GM12878 (cell line): ENCODE results near the gene XCR1. TPM values are rescaled to one million over a fixed set of nuclear protein-coding genes. Genes with fewer than 3 reads are reported as not detected.

Source experiments
- ATAC-seq: fragments of 200-7000 bp; cut with Tn5 transposase; 3 replicates; pipeline ENCODE4 v1.9.1; 2020; ENCODE audit warnings: mild to moderate bottlenecking, moderate library complexity
- BruUV-seq: library from RNA; stranded (reverse); fragments of 400-500 nt; replicated peaks from 2 replicates; lab custom pipeline; 2021; lab: Mats Ljungman, UMichigan
- CTCF ChIA-PET: fragments of 300-600 bp; sonication (Branson Sonifier 250); formaldehyde crosslinking; extraction: SDS; loops from one replicate; lab custom pipeline; 2021; ENCODE audit warnings: inconsistent platforms; lab: Yijun Ruan, JAX
- POLR2A ChIA-PET: fragments of 350-600 bp; formaldehyde crosslinking; extraction: SDS; loops from one replicate; lab custom pipeline; 2021; ENCODE audit warnings: inconsistent platforms; lab: Charles Lee
- RAD21 ChIA-PET: fragments of 300-600 bp; sonication (Branson Sonifier 250); formaldehyde crosslinking; loops from one replicate; lab custom pipeline; 2023; ENCODE audit warnings: antibody characterized with exemption; ENCODE audit not compliant: unreplicated experiment; lab: Charles Lee
- SMC1A ChIA-PET: fragments of 300-600 bp; sonication (Branson Sonifier 250); formaldehyde crosslinking; loops from one replicate; lab custom pipeline; 2023; ENCODE audit not compliant: unreplicated experiment, uncharacterized antibody; lab: Charles Lee
- DNase-seq: peaks from one replicate; pipeline ENCODE4 v3.0.0-alpha.2; 2011; ENCODE audit warnings: low read depth, low spot score
- FAIRE-seq: peaks from 3 replicates; lab custom pipeline; 2011; peaks lifted over from hg19 to GRCh38; lab: Jason Lieb, UNC
- H2AFZ ChIP-seq: 2 replicates; pipeline ENCODE4 v1.6.0; 2011; ENCODE audit warnings: low read depth, low read length, control low read depth; ENCODE audit not compliant: control insufficient read depth
- H3K27ac ChIP-seq: 2 replicates; pipeline ENCODE4 v1.5.1; 2011; ENCODE audit warnings: control low read depth; ENCODE audit not compliant: control insufficient read depth, insufficient read depth
- H3K27me3 ChIP-seq, 2 experiments: replicated peaks in 1 of 2; 2 replicates each; pipeline versions ENCODE4 v1.6.0 to v1.6.1; 2011; ENCODE audit warnings: low read length in 1 of 2; ENCODE audit not compliant: control insufficient read depth in 2 of 2, insufficient read depth in 2 of 2
- H3K36me3 ChIP-seq, 2 experiments: 2 replicates each; pipeline ENCODE4 v1.5.1; 2011; ENCODE audit warnings: low read length in 1 of 2; ENCODE audit not compliant: control insufficient read depth in 2 of 2, insufficient read depth in 2 of 2
- H3K4me1 ChIP-seq: 2 replicates; pipeline ENCODE4 v1.6.1; 2011; ENCODE audit warnings: mild to moderate bottlenecking, low read length, moderate library complexity, mixed read lengths; ENCODE audit not compliant: control insufficient read depth, insufficient read depth
- H3K4me2 ChIP-seq: 2 replicates; pipeline ENCODE4 v1.6.0; 2011; ENCODE audit warnings: control low read depth; ENCODE audit not compliant: control insufficient read depth, insufficient read depth
- H3K4me3 ChIP-seq: fragments of 200-600 bp; sonication (generic); 2 replicates; pipeline ENCODE4 v1.5.1; 2016
- H3K79me2 ChIP-seq: 2 replicates; pipeline ENCODE4 v1.6.0; 2011; ENCODE audit warnings: low read length; ENCODE audit not compliant: control insufficient read depth, insufficient read depth
- H3K9ac ChIP-seq: 2 replicates; pipeline ENCODE4 v1.8.0; 2011; ENCODE audit warnings: low read length, control low read depth, mixed read lengths; ENCODE audit not compliant: control insufficient read depth, insufficient read depth
- H3K9me3 ChIP-seq: replicated peaks from 3 replicates; pipeline ENCODE4 v1.5.1; 2011; ENCODE audit warnings: mild to moderate bottlenecking, low read length; ENCODE audit not compliant: control insufficient read depth, insufficient read depth
- H4K20me1 ChIP-seq: 2 replicates; pipeline ENCODE4 v1.6.0; 2011; ENCODE audit not compliant: control insufficient read depth, insufficient read depth
- ETV6 ChIP-seq, 2 experiments: fragments of 450-650 bp in 1 of 2; IDR thresholded peaks in 1 of 2; conservative IDR thresholded peaks in 1 of 2; 2 replicates each; pipeline ENCODE4 v1.6.1; 2014; ENCODE audit warnings: antibody characterized with exemption in 1 of 2, borderline replicate concordance in 1 of 2, low read depth in 1 of 2, mild to moderate bottlenecking in 1 of 2, moderate library complexity in 1 of 2
- RAD51 ChIP-seq: fragments of 450-650 bp; IDR thresholded peaks from 2 replicates; pipeline ENCODE4 v1.6.1; 2016; ENCODE audit warnings: moderate library complexity, mild to moderate bottlenecking, inconsistent platforms
- RUNX3 ChIP-seq: IDR thresholded peaks from 2 replicates; pipeline ENCODE4 v1.6.1; 2012; ENCODE audit warnings: low read length, inconsistent platforms
- SPI1 ChIP-seq: IDR thresholded peaks from 2 replicates; pipeline ENCODE4 v1.6.1; 2011; ENCODE audit warnings: low read depth, mild to moderate bottlenecking, low read length, moderate library complexity, borderline replicate concordance; ENCODE audit not compliant: insufficient read depth
- WGBS: methylation state at CpG from one replicate; pipeline ENCODE4 v1.1.6; 2016; ENCODE audit warnings: low lambda C conversion rate; ENCODE audit not compliant: insufficient replicate concordance, insufficient coverage; ENCODE audit errors: missing lambda C conversion rate; 5-methylcytosine and 5-hydroxymethylcytosine counted together
- in situ Hi-C: fragments of 300-500 bp; cut with MboI; formaldehyde crosslinking; loops from 9 replicates; pipeline ENCODE4 v1.14.3; 2018; ENCODE audit warnings: mixed read lengths
- intact Hi-C: fragments of 100-400 bp; cut with micrococcal nuclease; formaldehyde crosslinking; loops from one replicate; pipeline ENCODE4 v1.14.2; 2022; ENCODE audit not compliant: unreplicated experiment
- polyA plus RNA-seq, 11 experiments: library from polyadenylated mRNA; depleted of rRNA in 4 of 11; unstranded in 6 of 11; stranded (reverse) in 5 of 11; fragments of >200 nt; fragmentation: Nextera tagmentation in 4 of 11; fragmentation: Illumina TruSeq in 1 of 11; extraction: Ambion mirVana in 4 of 11; extraction: Trizol in 1 of 11; gene quantifications; 1 replicate in 1 of 11; 2 replicates in 10 of 11; pipeline versions ENCODE4 v1.2.1 to v1.2.3, GENCODE V29; 2011 to 2016; ENCODE audit warnings: inconsistent platforms in 2 of 11, missing spikeins in 2 of 11, low read depth in 1 of 11
- total RNA-seq, 4 experiments: library from RNA; depleted of rRNA in 3 of 4; stranded (reverse); fragments of >200 nt in 3 of 4; fragmentation: Illumina TruSeq in 1 of 4; extraction: Trizol in 1 of 4; gene quantifications; 2 replicates each; pipeline versions ENCODE4 v1.2.1 to v1.2.3, GENCODE V29; 2013 to 2021
- TF ChIP-seq, protein P1 (sequence below): fragments of 450-650 bp; IDR thresholded peaks from 2 replicates; pipeline ENCODE4 v1.6.1; 2014; ENCODE audit warnings: mild to moderate bottlenecking

Gene XCR1
- total and polyA plus RNA-seq, 10 of the 15 experiments (the other 5 are each of a cell fraction or from before 2014, with no cell fraction given) = 0.02 to 0.29 (median 0.13) TPM; not detected in 2

DNA sequence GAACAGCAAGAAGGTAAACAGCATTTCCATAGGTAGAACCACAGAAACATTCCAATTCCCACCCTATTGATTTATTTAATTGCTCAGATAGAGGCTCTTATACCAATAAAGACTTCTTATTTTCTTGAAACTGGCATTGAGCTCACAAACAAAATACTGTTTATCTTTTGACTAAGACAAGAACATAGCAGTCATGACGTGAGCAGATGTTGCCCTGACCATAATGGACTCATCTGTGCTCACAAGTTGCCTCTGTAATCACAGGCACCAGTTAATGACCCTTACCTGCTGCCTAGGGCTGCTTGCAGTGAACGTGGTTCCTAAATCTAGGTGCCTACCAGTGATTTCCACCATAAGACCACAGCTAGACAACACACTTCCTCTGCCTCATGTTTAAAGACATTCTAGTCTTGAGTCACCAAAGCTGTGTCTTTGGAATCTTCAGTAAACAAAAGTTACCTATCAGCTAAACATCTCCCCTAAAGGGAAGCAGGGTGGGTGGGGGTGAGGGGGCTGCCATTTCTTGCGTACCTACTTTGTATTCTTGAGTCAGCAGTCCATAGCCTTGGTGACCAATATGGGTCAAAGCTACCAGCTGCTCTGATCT lies 33.8 kb downstream of the XCR1 start:
- H3K4me3 ChIP-seq = no peak overlapping the region
- peaks cover 16% of the 10 kb centered on the region for H3K79me2 ChIP-seq
- BruUV-seq = no TSS peak

More for the DNA sequence above, 33.8 kb downstream of the XCR1 start:
- H4K20me1 ChIP-seq = no peaks in the 10 kb centered on the region
- WGBS = 46% methylated on average over 3 of the region's 3 CpGs
- peak overlapping the region; percentile 37; the same call in 1 of the 2 replicates for H3K27ac ChIP-seq
- H3K36me3 ChIP-seq = no peaks in the 10 kb centered on the region
- ChIA-PET POLR2A (interaction anchor here (0.6 to 1.7 kb wide), 5 partner anchors 20 to 85 kb away, joined by 3 to 7 read pairs (median 5); no protein-coding TSS in a partner anchor), SMC1A (interaction anchor here (0.8 to 5.7 kb wide), 21 partner anchors 8 to 103 kb away, joined by 3 to 35 read pairs (median 6); no protein-coding TSS in a partner anchor), CTCF (interaction anchor here (0.6 to 5.2 kb wide), 7 partner anchors 30 to 716 kb away, joined by 3 to 40 read pairs (median 4); no protein-coding TSS in a partner anchor), RAD21 (interaction anchor here (0.6 to 5.0 kb wide), 18 partner anchors 13 to 1396 kb away, joined by 3 to 32 read pairs (median 4); partner anchors contain the start of gene CCR1)
- TF ChIP-seq RUNX3 (peak; percentile 57), ETV6 (conservative IDR thresholded peaks at IDR 0.05 in 1 of 2, IDR thresholded peaks at IDR 0.05 in 1 of 2; ENCODE audit: borderline replicate concordance in 1 of 2, low read depth in 1 of 2) (peak in 1 of 2 experiments; percentile 32; a peak in 1 of 4 replicates), SPI1 (peak; percentile 66; the same call in 1 of the 2 replicates), RAD51 (no peak)
- TF ChIP-seq, protein P1, sequence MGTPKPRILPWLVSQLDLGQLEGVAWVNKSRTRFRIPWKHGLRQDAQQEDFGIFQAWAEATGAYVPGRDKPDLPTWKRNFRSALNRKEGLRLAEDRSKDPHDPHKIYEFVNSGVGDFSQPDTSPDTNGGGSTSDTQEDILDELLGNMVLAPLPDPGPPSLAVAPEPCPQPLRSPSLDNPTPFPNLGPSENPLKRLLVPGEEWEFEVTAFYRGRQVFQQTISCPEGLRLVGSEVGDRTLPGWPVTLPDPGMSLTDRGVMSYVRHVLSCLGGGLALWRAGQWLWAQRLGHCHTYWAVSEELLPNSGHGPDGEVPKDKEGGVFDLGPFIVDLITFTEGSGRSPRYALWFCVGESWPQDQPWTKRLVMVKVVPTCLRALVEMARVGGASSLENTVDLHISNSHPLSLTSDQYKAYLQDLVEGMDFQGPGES = no peak
- intact Hi-C loops = no loop called here
- H3K4me1 ChIP-seq = peaks cover 30% of the 10 kb centered on the region
- ATAC-seq (peak; percentile 8), DNase-seq (no peak), FAIRE-seq (peak; percentile 88)
- in situ Hi-C loops = no loop called here
- no peaks in the 10 kb centered on the region for H3K9me3 ChIP-seq
- H3K9ac ChIP-seq = no peak overlapping the region
- no peak overlapping the region for H2AFZ ChIP-seq
- H3K27me3 ChIP-seq = no peaks in the 10 kb centered on the region
- peak overlapping the region; percentile 84 for H3K4me2 ChIP-seq
